Caco-2 (cell line): ENCODE measurements around the gene C2orf80. TPM values are rescaled to one million over a fixed set of nuclear protein-coding genes. Genes with fewer than 3 reads are reported as not detected.
"Not testable (repeated sequence)": the region's sequence is repeated elsewhere in the genome, so short reads cannot be mapped to it uniquely, and the experiment has no call there.

Experiments used
- BruUV-seq: library from RNA; stranded (reverse); fragments of 400-500 nt; replicated peaks from 2 replicates; lab custom pipeline; 2021; lab: Mats Ljungman, UMichigan
- CTCF ChIA-PET: fragments of 300-600 bp; sonication (Branson Sonifier 250); formaldehyde crosslinking; loops from one replicate; lab custom pipeline; 2022; ENCODE audit warnings: antibody characterized with exemption; lab: Charles Lee
- POLR2A ChIA-PET: fragments of 300-600 bp; sonication (Branson Sonifier 250); formaldehyde crosslinking; loops from one replicate; lab custom pipeline; 2022; ENCODE audit warnings: antibody characterized with exemption; lab: Charles Lee
- DNase-seq, 2 experiments: peaks; one replicate each; pipeline versions ENCODE4 v3.0.0 to v3.0.0-alpha.2; 2020 to 2022
- H3K27me3 ChIP-seq: replicated peaks from 2 replicates; pipeline ENCODE4 v1.6.0; 2011; ENCODE audit warnings: low read length; ENCODE audit not compliant: control insufficient read depth, insufficient read depth
- H3K36me3 ChIP-seq: 2 replicates; pipeline ENCODE4 v1.5.1; 2011; ENCODE audit warnings: low read length; ENCODE audit not compliant: control insufficient read depth, insufficient read depth
- H3K4me1 ChIP-seq: fragments of 250-450 bp; sonication (Bioruptor Pico); 2 replicates; pipeline ENCODE4 v1.5.1; 2020; ENCODE audit warnings: mild to moderate bottlenecking
- H3K4me3 ChIP-seq: 2 replicates; pipeline ENCODE4 v1.5.1; 2011; ENCODE audit warnings: low read depth, mild to moderate bottlenecking, control low read depth, low read length
- H3K9me3 ChIP-seq: fragments of 250-450 bp; sonication (Bioruptor Pico); 2 replicates; pipeline ENCODE4 v1.5.1; 2020; ENCODE audit warnings: mild to moderate bottlenecking, moderate library complexity
- H3K27ac Mint-ChIP-seq: one replicate; pipeline ENCODE4 v1.8.0; 2022; ENCODE audit warnings: mixed read lengths; ENCODE audit not compliant: unreplicated experiment
- H3K27me3 Mint-ChIP-seq: one replicate; pipeline ENCODE4 v1.8.0; 2022; ENCODE audit warnings: mixed read lengths; ENCODE audit not compliant: insufficient read depth, unreplicated experiment
- H3K36me3 Mint-ChIP-seq: one replicate; pipeline ENCODE4 v1.8.0; 2022; ENCODE audit warnings: mild to moderate bottlenecking, mixed read lengths; ENCODE audit not compliant: insufficient read depth, unreplicated experiment
- H3K4me1 Mint-ChIP-seq: one replicate; pipeline ENCODE4 v1.8.0; 2022; ENCODE audit warnings: low read depth, mixed read lengths; ENCODE audit not compliant: unreplicated experiment
- H3K4me3 Mint-ChIP-seq: one replicate; pipeline ENCODE4 v1.8.0; 2022; ENCODE audit warnings: mild to moderate bottlenecking, moderate library complexity, mixed read lengths; ENCODE audit not compliant: unreplicated experiment
- H3K9me3 Mint-ChIP-seq: one replicate; pipeline ENCODE4 v1.8.0; 2022; ENCODE audit warnings: mixed read lengths; ENCODE audit not compliant: unreplicated experiment
- intact Hi-C: fragments of 100-400 bp; cut with micrococcal nuclease; formaldehyde crosslinking; loops from one replicate; pipeline ENCODE4 v1.10.0; 2022; ENCODE audit not compliant: unreplicated experiment
- total RNA-seq: library from RNA; stranded (reverse); gene quantifications from 2 replicates; pipeline ENCODE4 v1.2.3, GENCODE V29; 2022
- TF ChIP-seq, protein P1 (sequence below), 2 experiments: fragments of 200-600 bp in 1 of 2; IDR thresholded peaks; 1 replicate in 1 of 2; 2 replicates in 1 of 2; pipeline versions ENCODE4 v1.5.1 to v1.8.0; 2011 to 2022; ENCODE audit warnings: antibody characterized with exemption in 1 of 2, control low read depth in 1 of 2, inconsistent platforms in 1 of 2, low read depth in 1 of 2, low read length in 1 of 2, mild to moderate bottlenecking in 1 of 2, moderate library complexity in 1 of 2; ENCODE audit not compliant: insufficient read depth in 1 of 2, severe bottlenecking in 1 of 2, unreplicated experiment in 1 of 2

The C2orf80 gene
- total RNA-seq, 1 experiment from 2014 or later: not detected

DNA sequence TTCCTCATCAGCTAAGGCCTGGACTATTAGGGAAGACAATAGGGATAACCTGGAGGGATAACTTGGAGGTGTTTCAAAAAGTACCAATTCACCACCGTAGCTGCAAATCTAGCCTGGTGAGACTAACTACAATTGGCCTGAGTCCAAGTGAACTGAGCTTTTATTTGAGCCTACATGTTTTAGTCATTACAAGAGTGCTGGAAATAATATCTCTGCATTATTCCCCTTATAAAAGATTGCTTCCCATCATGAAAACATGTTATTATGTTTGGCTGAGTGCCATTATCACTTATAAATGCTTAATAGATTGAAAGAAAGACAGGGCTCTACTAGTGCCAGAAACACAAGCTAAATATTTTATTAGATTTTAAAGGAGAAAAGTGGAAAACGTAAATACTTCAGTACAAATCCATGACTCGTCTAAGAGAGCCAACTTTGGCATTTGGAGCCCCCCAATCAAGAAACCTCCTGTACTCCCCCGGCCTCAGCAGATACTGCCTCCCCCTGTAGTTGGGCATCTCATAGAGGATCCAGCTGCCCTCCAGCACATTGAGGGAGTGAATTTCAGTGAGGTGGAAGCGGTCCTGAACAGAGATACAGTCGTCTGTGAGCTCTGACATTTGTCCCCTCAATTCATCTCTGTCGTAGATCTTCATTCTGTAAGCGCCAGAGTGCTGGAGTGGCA lies 47.4 kb downstream of the C2orf80 start:
- no peaks in the 10 kb centered on the region for H3K27me3 Mint-ChIP-seq
- CTCF ChIA-PET: interaction anchor here (1.3 kb wide), 1 partner anchor 33 kb away, joined by 4 read pairs; no protein-coding TSS in a partner anchor
- POLR2A ChIA-PET: interaction anchor here (0.8 kb wide), 1 partner anchor 42 kb away, joined by 3 read pairs; no protein-coding TSS in a partner anchor

DNA sequence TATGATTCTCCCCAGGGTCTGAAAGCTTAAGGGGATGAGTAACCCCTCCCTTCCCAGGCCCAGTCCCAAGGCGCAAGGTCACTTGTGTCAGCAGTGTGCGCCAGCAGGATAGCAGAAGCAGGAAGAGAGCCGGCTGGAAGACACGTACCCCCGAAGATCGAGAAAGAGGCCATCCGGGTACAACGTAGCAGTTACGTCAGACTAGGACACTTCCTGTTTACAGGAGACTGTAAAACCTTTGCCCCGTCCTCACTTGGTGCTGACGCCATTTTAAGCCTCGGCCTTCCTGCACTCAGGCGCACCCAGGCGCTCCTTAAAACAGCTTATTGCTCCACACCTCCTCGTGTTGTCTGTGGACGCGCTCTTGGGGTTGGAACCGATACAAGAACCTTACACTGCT lies 50.4 kb downstream of the C2orf80 start:
- Histone ChIP-seq H3K27me3 (no peaks in the 10 kb centered on the region), H3K9me3 (peaks cover 5% of the 10 kb centered on the region; the same call in 1 of the 2 replicates), H3K4me3 (no peak overlapping the region), H3K36me3 (no peaks in the 10 kb centered on the region), H3K4me1 (peaks cover 30% of the 10 kb centered on the region)
- Mint-ChIP-seq H3K27me3 (no peaks in the 10 kb centered on the region), H3K4me3 (no peak overlapping the region), H3K36me3 (no peaks in the 10 kb centered on the region), H3K9me3 (peaks cover 12% of the 10 kb centered on the region), H3K27ac (no peak overlapping the region), H3K4me1 (peaks cover 24% of the 10 kb centered on the region)
- ChIA-PET CTCF (no interaction called here), POLR2A (no interaction called here)
- intact Hi-C loops: no loop called here
- DNase-seq: no peak
- TF ChIP-seq, protein P1, sequence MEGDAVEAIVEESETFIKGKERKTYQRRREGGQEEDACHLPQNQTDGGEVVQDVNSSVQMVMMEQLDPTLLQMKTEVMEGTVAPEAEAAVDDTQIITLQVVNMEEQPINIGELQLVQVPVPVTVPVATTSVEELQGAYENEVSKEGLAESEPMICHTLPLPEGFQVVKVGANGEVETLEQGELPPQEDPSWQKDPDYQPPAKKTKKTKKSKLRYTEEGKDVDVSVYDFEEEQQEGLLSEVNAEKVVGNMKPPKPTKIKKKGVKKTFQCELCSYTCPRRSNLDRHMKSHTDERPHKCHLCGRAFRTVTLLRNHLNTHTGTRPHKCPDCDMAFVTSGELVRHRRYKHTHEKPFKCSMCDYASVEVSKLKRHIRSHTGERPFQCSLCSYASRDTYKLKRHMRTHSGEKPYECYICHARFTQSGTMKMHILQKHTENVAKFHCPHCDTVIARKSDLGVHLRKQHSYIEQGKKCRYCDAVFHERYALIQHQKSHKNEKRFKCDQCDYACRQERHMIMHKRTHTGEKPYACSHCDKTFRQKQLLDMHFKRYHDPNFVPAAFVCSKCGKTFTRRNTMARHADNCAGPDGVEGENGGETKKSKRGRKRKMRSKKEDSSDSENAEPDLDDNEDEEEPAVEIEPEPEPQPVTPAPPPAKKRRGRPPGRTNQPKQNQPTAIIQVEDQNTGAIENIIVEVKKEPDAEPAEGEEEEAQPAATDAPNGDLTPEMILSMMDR (IDR thresholded peaks at IDR 0.05; ENCODE audit: insufficient read depth in 1 of 2, low read depth in 1 of 2, low read length in 1 of 2, severe bottlenecking in 1 of 2, unreplicated experiment in 1 of 2): no peak
- BruUV-seq: no TSS peak

More for the DNA sequence above, 47.4 kb downstream of the C2orf80 start:
- no peaks in the 10 kb centered on the region for H3K36me3 Mint-ChIP-seq
- H3K27me3 ChIP-seq: no peaks in the 10 kb centered on the region
- H3K4me3 ChIP-seq: no peak overlapping the region
- peaks cover 6% of the 10 kb centered on the region for H3K4me1 ChIP-seq
- peaks cover 11% of the 10 kb centered on the region for H3K4me1 Mint-ChIP-seq
- no peaks in the 10 kb centered on the region for H3K36me3 ChIP-seq
- peaks cover 10% of the 10 kb centered on the region for H3K9me3 Mint-ChIP-seq
- H3K9me3 ChIP-seq: peaks cover 5% of the 10 kb centered on the region; the same call in 1 of the 2 replicates
- H3K4me3 Mint-ChIP-seq: no peak overlapping the region
- BruUV-seq: no TSS peak
- TF ChIP-seq, protein P1 (IDR thresholded peaks at IDR 0.05; ENCODE audit: insufficient read depth in 1 of 2, low read depth in 1 of 2, low read length in 1 of 2, severe bottlenecking in 1 of 2, unreplicated experiment in 1 of 2): no peak
- H3K27ac Mint-ChIP-seq: no peak overlapping the region
- no peak for DNase-seq
- intact Hi-C loops: loop anchor here (2.0 kb wide), 1 partner anchor 24 kb away; no protein-coding TSS in a partner anchor

DNA sequence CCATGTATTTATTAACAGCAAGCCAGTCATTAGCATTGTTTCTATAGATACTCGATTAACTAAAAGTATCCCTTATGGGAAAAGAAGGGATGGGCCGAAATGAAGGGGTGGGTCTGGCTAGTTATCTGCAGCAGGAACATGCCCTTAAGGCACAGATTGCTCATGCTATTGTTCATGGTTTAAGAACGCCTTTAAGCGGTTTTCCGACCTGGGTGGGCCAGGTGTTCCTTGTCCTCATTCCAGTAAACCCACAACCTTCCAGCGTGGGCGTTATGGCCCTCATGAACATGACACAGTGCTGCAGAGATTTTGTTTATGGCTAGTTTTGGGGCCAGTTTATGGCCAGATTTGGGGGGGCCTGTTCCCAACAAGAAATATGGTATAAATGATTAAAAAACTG lies 51.5 kb downstream of the C2orf80 start:
- CTCF ChIA-PET: not testable (repeated sequence)

More for the DNA sequence above, 51.5 kb downstream of the C2orf80 start:
- H3K9me3 Mint-ChIP-seq: peaks cover 12% of the 10 kb centered on the region
- peaks cover 22% of the 10 kb centered on the region for H3K4me1 Mint-ChIP-seq
- DNase-seq, H3K27ac Mint-ChIP-seq, H3K4me3 ChIP-seq, H3K36me3 ChIP-seq, POLR2A ChIA-PET, H3K36me3 Mint-ChIP-seq, H3K9me3 ChIP-seq, intact Hi-C loops, H3K4me3 Mint-ChIP-seq, BruUV-seq, H3K27me3 Mint-ChIP-seq, H3K27me3 ChIP-seq: not testable (repeated sequence)
- peaks cover 31% of the 10 kb centered on the region for H3K4me1 ChIP-seq
